Measurements from ENCODE around the gene TMEM238.
A peak's percentile ranks its signal among the peaks of the same experiment; 100 is the strongest.
"Not testable (repeated sequence)": the region's sequence is repeated elsewhere in the genome, so short reads cannot be mapped to it uniquely, and the experiment has no call there.

TMEM238 gene

GRCh38 chr19:55401390-55401789 lies 17.3 kb upstream of the TMEM238 start:
- not testable (repeated sequence) for DNase-seq (ENCODE audit: low read depth in 2 of 2)

- no peak for DNase-seq (ENCODE audit: low read depth in 2 of 2)
Observed at GRCh38 chr19:55400281-55401087, 16.4 kb upstream of the TMEM238 start.

GRCh38 chr19:55398200-55398925 lies 14.3 kb upstream of the TMEM238 start:
- no peak for DNase-seq (ENCODE audit: low read depth in 2 of 2)

GRCh38 chr19:55392820-55393761 lies 9.0 kb upstream of the TMEM238 start:
- DNase-seq (ENCODE audit: low read depth in 2 of 2), result no peak

DNA sequence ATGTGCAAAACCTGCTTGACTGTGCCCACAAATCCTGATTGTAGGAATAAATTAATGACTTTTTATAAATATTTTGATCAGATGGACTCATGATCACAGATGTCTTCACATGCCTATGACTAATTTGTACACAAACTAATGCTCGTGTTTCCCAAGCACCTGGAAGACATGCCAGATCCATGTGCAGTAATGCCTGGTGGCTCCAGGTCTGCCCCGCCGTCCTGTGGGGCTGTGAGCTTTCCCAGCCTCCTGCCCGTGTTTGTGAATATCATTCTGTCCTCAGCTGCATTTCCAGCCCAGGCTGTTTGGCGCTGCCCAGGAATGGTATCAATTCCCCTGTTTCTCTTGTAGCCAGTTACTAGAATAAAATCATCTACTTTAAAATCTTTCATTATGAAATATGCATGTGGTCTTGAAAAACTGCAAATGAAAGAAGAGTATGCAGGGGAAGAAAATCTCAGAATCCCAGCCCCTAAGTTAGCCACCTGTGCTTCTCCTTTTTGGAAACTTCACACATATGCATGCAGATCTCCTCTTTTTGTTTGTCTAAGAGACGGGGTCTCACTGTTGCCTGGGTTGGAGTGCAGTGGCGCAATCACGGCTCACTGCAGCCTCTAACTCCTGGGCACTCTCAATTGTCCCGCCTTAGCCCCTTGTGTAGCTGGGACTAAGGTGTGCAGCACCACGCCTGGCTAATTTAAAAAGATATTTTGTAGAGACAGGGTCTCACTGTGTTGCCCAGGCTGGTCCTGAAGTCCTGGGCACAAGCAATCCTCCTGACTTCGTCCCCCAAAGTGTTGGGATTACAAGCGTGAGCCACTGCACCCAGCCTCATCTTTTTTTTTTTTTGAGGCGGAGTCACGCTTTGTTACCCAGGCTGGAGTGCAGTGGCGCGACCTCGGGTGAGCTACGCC lies 7.9 kb upstream of the TMEM238 start:
- no peak for DNase-seq (ENCODE audit: low read depth in 2 of 2)

DNA sequence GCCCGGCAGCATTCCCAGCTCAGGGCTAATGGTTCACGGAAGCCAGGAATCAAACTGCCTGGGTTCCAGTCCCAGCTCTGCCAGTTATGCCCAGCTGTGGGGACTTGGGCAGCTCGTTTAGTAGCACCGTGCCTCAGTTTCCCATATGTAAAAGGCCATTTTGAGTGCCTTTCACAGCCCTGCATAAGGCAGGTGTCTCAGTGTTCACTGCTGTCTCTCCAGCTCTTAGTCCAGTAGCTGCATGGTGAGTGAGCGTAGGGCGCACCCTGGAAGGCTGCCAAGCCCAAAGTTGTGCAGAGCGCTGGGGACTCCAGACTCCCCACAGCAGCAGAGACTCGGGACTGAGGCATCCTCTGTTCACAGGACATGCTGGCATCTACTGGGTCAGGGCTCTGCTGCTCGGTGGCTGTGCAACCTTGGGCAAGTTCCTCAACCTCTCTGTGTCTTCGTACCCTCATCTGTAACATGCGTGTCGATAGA lies 7.1 kb upstream of the TMEM238 start:
- no peak for DNase-seq (ENCODE audit: low read depth in 2 of 2)

- DNase-seq (ENCODE audit: low read depth in 2 of 2), result no peak
Observed at GRCh38 chr19:55390461-55390880, 6.4 kb upstream of the TMEM238 start.

- no peak for DNase-seq (ENCODE audit: low read depth in 2 of 2)
Observed at GRCh38 chr19:55389386-55390317, 5.6 kb upstream of the TMEM238 start.

- DNase-seq (ENCODE audit: low read depth in 2 of 2), result no peak
Observed at GRCh38 chr19:55387736-55388497, 3.8 kb upstream of the TMEM238 start.

DNA sequence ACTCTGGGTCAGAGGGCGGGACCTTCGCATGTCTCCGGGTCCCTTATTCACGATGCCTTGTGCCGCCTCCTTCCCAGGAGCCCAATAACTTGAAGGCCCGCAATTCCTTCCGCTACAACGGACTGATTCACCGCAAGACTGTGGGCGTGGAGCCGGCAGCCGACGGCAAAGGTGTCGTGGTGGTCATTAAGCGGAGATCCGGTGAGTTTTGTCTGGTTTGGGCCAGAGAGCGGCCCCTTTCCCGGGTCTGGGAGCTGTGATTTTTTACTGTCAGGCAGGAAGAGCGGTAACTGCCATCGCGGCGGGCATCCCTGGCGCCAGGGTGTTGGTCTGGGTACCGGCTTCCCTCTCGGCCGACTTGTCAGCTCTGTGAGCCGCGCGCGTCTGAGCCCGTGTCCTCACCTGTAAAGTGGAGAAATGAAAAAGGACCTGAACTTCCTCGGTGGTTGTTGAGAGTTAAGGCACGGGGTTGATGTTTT lies 2.4 kb upstream of the TMEM238 start:
- DNase-seq (ENCODE audit: low read depth in 2 of 2), result no peak

DNA sequence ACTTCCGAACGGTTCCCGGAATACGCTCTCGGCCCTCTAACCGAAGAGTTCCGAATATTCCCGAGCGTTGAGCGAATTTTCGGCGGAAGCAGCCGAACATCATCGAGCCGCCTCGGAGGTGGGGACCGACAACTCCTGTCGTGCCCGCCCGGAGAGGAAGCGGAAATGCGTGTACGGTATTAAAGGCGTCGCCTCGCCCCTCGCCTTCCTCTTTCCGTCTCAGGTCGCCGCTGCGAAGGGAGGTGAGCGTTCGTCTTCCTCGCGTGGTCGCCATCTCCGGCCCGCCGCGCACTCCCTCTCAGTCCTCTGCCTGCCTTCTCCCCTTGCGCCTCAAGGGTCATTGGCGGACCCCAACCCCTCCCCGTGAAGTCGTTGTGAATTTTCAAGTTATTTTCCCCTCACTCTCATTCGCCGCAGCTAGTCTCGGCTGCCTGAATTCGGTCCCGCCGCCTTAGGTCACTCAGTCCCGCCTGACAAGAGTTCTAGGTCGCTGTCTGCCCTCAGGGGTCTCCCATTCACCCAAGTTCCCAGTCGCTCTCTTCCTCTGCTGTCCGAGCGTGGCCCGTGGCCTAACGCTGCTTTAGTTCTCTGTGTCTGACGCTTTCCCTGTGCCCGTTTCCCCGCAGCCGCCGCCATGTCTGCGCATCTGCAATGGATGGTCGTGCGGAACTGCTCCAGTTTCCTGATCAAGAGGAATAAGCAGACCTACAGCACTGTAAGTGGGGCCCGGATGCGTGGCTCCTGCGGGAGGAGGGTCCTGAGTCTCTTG lies 1.8 kb upstream of the TMEM238 start, which contains the start of gene RPL28:
TSS of gene RPL28 (plus strand) at position 209 of the 769 bp plus-strand sequence. CDS start at position 635, 426 bp downstream.
- peak; percentile 96 for DNase-seq (ENCODE audit: low read depth in 2 of 2)

- peak; percentile 79 to 84 for DNase-seq (ENCODE audit: low read depth in 2 of 2)
Observed at GRCh38 chr19:55384920-55385723, 1.0 kb upstream of the TMEM238 start.

- no peak for DNase-seq (ENCODE audit: low read depth in 2 of 2)
Observed at GRCh38 chr19:55383279-55384130, 587 bp downstream of the TMEM238 start.

DNA sequence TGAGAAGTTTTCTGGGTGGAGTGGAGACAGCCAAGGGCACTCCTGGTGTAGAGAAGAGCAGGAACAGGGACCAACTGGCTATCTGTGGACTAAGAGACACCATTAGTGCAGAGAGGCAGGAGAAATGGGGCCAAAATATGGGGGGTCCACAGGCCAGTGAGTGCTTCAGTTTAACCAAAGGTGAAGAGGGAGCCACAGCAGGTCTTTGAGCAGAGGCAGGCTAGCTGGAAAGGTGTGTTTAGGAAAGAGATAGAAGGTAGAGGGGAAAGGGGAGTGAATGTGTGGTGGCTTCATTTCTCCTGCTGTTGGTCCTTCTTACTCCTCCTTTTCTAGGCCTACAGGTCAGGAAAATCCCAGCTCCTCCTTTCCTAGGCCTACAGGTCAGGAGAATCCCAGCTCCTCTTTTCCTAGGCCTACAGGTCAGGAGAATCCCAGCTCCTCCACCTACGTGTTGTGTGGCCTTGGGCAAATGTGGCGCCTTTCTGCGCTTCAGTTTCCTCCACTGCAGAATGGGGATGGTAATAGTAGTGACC lies 1.5 kb downstream of the TMEM238 start:
- no peak for DNase-seq (ENCODE audit: low read depth in 2 of 2)

- no peak for DNase-seq (ENCODE audit: low read depth in 2 of 2)
Observed at GRCh38 chr19:55382013-55382412, 2.1 kb downstream of the TMEM238 start.

GRCh38 chr19:55379174-55379573 lies 4.9 kb downstream of the TMEM238 start:
- DNase-seq (ENCODE audit: low read depth in 2 of 2), result no peak
